Activated CD4-positive, alpha-beta T cell treated with anti-CD3 and anti-CD28 coated beads for 48 hours (primary cell): ENCODE results near the gene ULK4.
"Not testable (repeated sequence)": the region's sequence is repeated elsewhere in the genome, so short reads cannot be mapped to it uniquely, and the experiment has no call there.

ENCODE experiments used
- DNase-seq: peaks from one replicate; pipeline ENCODE4 v3.0.0-alpha.2; 2020

ULK4 gene

DNA sequence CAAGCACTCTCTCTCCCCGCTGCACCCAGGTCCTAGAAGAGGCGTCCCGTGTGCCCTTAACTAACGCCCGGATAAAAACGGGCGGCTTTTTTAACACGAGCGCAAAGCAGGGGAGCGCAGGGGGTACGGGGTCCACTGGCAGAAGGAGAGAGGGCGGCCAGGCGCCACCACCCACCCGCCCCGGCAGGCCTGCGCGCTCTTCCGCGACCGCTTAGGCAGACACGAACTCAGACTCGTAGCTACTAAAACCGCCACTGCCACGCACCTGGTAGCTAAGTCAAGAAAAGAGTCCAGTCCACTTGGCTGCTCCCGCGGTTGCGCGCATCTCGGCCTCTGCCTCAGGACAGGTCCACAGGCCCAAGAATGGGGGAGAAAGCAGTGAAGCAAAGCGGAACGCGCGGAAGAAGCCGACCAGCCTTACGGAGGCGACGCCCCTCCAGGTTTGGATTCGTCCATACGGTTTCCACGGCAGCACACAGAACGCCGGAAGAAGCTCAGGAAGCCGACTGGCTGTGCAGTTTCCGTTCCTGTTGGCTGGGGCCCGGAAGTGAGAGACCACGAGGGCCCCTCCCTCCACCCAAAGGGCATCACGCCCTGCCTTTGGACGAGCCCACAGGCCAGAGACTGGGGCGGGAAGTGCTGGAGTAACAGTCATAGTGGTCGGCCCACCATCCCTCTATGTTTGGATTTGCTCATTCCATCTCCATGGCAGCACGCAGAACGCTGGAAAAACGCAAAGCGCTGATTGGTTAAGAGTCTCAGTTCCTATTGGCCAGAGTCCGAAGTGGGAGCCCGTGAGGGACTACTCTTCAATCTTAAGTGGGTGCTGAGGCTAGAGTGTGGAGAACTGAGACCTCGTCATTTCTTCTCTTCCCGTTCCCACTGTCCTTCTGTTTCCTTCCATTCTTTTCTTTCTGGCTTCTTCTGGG, at the start of gene ULK4:
Gene ULK4, minus strand, starts transcription at position 353 of the 929 bp plus-strand sequence. CDS start 7,344 bp downstream, outside the sequence.
- peak; percentile 96 for DNase-seq

DNA sequence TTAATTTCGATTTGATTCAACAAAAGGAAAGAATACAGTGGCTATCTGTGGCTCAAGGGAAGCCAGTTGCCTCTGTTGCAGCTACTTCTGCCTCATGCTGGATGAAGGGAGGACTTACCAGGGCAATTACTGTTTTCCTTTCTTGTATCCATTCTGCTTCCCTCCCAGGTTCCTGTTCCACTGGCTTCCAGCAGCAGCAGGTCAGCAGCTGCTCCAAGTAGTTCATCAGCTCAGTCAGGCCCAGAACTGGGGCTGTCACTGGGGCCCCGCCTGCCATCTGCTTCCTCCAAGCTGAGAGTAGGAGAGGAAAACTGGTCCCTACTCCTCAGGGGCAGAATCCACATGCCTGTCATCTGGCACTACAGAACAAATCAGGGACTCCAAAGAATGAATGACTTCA, 48.6 kb upstream of the ULK4 start:
- no peak for DNase-seq

DNA sequence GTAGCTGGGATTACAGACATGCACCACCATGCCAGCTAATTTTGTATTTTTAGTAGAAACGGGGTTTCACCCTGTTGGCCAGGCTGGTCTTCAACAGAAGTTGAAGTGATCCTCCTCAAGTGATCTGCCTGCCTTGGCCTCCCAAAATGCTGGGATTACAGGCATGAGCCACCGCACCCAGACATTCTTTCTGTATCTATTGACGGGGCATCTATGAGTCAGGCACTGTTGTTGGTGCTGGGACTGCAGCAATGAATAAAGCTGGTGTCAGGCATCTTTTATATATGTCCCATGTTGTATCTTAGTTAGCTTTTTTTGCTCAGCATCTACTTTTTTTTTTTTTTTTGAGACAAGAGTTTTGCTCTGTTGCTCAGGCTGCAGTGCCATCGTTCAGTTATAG, 47.6 kb upstream of the ULK4 start:
- DNase-seq: no peak

DNA sequence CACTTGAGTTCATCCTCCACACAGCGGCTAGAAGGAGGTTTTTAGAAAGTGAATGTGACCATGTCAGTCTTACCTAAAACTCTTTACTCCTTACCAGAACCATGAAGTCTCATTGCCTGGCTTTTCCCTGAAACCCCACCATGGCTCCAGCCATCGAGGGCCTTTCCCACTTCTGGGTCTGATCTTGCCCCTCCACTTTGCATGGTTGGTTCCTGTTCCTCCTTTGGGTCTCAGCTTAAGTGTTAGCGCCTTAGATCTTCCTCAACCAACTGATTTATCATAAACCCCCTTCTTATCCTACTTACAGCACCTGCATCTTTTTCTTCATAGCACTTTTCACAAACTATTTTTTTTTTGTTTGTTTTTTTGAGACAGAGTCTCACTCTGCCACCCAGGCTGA, 45.9 kb upstream of the ULK4 start:
- no peak for DNase-seq

DNA sequence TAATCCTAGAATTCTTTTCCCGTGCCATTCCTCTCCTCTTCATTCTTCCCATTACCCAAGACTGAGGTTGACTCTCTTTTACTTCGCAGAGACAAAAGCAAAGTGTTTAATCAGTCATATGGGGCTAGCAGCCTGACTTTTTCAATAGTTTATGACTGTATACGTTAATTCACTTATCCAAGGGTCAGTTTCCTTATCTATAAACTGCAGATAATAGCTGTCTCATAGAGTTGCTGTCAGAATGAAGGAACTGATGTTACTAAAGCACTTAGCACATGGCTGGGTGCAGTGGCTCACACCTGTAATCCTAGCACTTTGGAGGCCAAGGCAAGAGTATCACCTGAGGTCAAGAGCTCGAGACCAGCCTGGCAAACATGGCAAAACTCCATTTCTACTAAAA, 43.5 kb upstream of the ULK4 start:
- no peak for DNase-seq

DNA sequence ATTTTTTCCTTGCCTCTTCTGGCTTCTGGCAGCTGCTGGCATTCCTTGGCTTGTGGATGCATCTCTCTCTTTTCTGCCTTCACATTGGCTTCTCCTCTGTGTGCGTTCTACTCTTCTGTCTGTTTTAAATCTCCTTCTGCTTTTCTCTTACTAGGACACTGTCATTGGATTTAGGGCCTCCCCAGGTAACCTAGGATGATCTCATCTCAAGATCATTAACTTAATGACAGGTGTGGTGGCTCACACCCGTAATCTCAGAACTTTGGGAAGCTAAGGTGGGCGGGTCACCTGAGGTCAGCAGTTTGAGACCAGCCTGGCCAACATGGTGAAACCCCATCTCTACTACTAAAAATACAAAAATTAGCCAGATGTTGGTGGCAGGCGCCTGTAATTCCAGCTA, 40.9 kb upstream of the ULK4 start:
- no peak for DNase-seq

DNA sequence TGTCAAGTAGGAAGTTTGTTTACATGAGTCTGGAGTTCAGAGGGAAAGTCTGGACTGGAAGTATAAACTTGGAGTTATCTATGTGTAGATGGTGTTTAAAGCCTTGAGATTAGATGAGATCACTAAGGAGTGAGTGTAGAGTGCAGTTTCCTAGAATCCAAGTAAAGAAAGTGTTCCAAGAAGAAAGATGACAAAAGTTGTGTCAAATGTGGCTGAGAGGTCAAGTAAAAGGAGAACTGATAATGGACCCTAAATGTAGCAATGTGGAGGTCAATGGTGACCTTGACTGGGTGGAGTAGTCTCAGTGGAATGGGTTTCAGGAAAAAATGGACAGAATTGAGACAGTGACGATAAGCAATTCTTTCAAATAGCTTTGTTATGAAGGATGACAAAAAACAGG, 39.9 kb upstream of the ULK4 start:
- no peak for DNase-seq

DNA sequence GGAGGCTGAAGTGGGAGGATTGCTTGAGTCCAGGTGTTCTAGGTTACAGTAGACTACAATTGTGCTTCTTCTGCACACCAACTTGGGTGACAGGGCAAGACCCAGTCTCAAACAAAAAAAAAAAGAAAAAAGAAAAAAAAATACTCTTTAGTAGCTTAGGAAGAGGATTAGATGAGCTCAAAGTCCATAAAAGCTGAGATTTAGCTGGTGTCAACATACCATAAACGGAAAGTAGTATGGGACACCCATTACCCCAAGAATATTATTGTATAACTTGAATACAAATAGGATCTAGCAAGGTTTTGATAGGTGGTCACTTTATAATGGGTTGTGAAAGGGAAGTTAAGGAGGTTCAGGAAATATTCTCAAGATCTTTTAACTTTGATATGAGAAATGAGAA, 38.0 kb upstream of the ULK4 start:
- DNase-seq: no peak

DNA sequence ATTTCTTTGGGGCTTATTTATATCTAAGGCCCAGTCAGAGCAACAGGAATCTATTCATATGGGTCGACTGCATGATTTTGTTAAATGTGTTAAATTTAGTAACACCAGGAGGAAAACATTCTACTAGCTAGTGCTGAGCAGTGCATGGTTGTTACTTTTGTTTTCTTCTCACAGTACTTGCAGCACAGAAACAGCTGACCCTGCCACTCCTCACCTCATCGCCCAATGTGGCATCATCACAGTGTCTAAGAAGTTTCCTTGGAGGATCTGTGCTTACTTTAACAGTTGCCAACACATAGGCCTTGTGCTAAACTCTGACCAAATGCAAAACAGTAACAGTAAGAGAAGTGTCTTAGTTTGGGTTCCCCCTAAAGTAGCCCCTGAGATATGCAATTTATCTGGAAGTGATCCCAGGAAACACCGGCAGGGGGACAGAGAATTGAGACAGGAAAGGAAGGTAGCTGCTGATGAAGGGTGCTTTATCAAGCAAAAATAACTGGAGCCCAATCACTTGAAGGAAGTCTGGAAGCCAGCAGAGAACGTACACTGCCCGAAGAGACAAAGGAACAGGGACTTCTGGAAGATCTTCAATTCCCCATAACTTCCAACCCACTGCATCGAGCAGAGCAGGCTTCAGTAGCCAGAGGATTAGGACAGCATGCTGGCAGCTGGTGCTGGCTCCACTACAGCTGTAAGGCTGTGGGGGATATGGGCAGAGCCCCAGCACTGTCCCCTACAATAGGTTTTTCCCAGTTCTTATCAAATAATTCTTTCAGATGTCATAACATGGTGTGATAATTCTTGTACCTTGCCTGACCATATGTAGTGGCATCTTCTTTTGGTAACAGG, 36.0 kb upstream of the ULK4 start:
- no peak for DNase-seq

DNA sequence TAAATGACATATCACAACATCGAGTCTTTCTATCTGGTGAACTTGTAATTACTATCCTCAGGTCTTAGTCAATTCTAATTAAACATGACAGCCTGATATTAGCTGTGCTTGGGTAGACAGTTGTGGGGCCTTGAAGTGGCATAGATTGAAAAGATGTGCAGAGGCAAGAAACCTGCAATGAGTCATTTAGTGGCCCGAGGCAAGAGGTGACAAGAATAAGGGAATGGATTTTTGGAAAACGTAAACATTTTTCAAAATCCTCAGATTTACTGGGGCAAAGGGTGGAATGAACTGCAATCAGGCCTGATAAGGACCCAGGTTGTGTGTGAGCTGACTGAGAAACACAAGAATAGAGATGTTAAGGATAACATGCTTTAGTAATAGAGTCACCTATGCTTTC, 29.5 kb upstream of the ULK4 start:
- no peak for DNase-seq

DNA sequence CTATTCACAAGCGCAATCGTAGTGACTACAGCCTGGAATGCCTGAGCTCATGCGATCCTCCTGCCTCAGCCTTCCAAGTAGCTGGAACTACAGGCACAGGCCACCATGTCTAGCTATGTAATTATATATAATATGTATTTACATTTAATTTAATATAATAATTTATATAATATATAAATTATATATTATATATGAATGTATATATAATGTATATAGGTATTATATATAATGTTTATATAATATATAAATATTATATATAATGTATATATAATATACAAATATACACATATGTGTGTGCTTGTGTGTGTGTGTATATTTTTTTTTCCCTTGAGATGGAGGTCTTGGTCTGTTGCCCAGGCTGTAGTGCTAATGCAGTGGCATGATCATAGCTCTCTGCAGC, 27.6 kb upstream of the ULK4 start:
- DNase-seq: no peak

DNA sequence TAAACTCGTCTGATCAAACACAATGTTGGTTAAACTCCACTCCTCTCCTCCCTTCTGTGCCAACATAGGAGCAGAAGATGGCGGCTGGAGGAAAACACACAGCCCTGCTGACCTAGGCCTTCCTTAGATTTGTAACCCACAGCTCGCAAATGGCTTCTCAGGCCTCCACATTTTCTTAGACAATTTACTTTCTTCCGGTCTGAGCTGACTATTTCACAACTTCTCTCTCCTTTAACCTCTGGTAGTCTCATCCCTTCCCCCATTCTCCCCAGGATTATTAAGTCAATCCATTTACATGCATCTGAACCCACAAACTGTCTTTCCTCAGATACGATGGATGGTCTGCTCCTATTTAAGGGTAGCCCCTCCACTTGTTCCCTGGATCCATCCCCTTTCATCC, 25.7 kb upstream of the ULK4 start:
- DNase-seq: no peak

DNA sequence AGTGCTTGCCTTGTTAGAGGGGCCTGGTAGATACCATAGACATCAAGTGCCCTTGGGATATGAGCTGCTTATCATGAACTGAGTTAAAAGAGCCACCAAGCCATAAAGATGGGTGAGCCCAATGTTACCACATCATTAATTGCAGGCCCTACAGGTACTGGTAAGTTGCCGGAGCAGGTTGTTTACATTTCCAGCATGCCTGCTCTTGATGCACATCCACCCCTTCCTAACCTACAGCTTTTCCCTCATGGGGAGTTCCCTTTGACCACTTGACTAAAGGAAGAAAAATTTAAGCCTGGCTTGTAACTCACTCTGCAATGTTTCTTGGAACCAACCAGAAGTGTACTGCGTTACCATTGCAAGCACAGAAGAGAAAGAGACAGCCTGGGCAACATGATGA, 24.7 kb upstream of the ULK4 start:
- DNase-seq: no peak

DNA sequence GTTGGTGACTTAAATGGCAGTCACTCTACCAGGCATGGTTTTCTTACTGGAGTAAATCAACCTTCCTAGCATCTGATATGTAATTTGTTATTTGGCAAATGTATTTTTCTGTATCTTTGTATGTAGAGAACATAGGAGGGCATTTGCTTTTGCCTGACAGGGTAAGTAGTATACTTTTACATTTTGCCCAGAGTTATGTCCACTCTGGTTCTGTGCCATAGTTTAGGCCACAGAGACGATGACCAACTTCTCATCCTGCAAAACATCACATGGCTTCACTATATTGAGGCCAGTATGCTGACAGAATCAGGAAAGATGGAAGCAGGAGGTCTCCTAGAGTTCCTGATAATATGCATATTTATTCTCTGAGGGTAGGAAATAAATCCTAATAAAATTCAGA, 23.1 kb upstream of the ULK4 start:
- DNase-seq: no peak

DNA sequence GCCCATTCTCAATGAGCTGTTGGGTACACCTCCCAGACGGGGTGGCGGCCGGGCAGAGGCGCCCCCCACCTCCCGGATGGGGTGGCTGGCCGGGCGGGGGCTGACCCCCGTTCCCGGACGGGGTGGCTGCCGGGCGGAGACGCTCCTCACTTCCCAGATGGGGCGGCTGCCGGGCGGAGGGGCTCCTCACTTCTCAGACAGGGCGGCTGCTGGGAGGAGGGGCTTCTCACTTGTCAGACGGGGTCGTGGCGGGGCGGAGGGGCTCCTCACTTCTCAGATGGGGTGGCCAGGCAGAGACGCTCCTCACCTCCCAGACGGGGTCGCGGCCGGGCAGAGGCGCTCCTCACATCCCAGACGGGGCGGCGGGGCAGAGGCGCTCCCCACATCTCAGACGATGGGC, 21.2 kb upstream of the ULK4 start:
- not testable (repeated sequence) for DNase-seq

DNA sequence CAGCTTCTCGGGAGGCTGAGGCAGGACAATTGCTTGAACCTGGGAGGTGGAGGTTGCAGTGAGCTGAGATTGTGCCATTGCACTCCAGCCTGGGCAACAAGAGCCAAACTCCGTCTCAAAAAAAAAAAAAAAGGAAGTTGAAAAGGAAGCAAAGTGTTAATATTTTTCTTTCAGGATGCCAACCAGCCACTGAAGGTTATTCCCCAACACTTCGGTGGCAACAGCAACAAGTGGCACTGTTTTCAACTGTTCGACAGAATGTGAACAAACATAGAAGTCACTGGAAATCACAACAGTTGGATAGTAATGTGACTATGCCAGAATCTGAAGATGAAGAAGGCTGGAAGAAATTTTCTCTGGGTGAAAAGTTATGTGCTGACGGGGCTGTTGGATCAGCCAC, 15.5 kb upstream of the ULK4 start:
- DNase-seq: not testable (repeated sequence)

DNA sequence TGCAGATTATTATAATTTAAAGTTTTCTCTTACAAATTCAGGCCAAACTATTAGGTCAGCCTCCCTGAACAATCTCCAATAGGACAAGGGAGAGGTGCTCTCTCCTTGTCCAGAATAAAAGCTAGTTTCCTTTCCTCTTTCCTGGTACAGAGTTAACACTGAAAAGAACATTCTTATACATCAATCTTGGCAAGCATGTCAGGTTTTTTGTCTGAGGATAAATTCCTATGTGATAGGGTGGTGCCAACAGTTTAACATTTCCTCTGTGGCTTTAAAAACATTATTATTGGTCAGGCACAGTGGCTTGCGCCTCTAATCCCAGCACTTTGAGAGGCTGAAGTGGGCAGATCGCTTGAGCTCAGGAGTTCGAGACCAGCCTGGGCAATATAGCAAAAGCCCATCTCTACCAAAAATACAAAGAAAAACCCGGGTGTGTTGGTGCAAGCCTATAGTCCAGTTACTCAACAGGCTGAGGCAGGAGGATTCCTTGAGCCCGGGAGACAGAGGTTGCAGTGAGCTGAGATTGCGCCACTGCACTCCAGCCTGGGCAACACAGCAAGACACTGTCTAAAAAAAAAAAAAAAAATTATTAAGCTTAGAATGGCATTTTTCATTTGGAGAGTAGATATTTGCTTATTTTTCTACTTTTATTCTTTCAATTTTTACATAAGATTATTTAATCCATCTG, 13.7 kb upstream of the ULK4 start:
- DNase-seq: no peak

DNA sequence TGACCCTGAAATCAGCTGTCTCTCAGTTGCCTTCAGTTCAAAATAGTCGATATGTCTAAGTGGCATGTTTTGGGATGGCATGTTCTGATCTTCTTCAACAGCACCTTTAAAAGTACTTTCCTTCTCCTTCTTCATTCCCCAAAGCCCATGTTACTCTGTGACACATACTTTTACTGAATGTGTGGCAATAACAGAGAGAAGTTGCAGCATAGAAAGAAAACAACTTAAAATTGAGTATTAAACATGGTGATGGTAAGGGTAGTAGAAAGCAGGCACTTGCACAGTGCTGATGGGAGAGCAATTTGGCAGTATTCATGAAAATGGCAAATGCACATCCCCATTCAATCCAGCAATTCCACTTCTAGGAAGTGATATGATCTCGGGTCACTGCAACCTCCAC, 12.3 kb upstream of the ULK4 start:
- no peak for DNase-seq

DNA sequence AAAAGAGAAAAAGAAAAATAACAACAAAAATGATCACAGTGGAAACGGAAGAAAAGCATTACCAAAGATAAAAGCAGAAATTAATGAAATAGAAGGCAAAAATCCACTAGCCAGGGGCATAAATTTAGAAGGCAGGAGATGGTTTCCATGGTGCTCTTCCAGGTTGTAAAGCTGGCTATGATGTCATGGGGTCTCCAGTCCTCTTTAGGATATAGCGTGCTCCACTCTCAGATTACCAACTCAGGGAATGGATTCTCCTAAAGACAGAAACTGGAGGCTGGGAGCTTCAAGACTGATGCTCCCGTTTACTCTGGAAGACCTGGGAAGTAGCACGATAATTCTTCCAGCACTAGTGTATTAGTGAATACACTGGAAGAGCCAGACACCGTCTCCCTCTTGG, 10.9 kb upstream of the ULK4 start:
- DNase-seq: no peak

DNA sequence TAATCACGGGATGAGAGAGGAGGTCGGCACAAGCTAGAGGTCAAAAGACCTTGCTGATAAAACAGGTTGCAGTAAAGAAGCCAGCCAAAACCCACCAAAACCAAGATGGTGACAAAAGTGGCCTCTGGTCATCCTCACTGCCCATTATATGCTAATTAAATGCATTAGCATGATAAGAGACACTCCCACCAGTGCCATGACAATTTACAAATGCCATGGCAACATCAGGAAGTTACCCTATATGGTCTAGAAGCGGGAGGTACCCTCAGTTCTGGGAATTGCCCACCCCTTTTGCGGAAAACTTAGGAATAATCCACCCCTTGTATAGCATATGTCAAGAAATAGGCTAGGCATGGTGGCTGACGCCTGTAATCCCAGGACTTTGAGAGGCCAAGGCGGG, 4.3 kb upstream of the ULK4 start:
- DNase-seq: no peak

DNA sequence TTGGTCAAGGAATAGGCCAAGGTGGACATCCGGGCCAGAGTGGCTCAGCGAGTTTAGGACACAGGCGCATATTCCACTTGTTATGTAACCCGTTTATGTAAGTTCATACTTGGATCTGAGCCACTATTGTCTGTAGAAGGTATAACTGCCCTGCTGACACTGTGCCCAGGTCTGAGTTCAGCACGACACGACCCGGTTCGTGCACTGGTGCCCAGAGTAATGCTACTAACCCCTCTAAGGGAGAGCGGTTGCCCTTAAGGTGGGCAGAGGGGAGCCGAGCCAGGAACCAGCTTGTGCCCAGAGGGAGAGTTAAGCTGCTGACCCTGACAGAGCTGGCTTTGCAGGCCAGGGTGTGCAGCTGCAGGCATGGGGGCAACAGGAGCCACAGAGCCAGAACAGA, 1.9 kb upstream of the ULK4 start:
- DNase-seq: no peak

DNA sequence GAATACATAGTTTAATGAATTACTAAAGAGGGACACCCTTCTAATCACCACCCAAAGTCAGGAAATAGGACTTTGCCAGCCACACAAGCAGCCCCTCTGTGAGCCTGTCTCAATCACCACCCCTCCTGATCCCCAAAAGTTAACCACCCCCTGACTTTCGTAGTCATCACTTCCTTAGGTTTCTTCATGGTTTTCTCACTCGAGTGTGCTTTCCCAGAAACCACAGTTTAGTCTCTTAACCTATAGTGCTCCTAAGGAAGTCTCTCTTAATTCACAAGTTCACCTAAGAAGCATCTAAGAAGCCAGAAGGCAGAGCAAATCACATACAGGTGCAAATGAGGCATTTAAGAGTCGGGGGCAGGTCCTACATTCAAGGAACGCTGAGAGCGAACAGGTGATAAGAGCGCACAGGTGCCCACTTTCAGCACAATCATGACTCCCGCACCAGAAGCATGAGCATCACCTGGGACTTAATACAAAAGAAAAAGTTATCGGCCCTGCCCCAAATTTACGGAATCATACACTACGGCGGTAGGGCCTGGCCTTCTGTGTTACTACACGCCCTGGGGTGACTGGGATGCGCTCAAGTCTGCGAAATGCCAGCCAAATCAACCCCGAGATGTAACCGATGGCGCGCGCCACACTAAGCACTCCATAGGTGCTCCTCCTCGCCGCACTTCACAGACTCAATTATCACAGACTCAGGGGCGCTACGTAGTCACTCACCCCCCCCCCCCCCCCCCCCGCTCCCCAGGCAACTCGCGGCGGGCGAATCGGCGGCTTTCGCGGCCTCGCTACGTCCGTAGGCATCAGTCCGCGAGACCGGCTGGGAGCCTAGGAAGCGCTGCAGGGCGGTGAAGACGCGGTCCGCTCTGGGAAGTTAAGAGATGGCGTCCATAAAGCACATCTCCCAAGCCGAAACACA, 815 bp downstream of the ULK4 start:
- peak; percentile 63 for DNase-seq
